ENCODE results near the gene TBC1D14.
"Not testable (repeated sequence)": the region's sequence is repeated elsewhere in the genome, so short reads cannot be mapped to it uniquely, and the experiment has no call there.

The TBC1D14 gene

DNA sequence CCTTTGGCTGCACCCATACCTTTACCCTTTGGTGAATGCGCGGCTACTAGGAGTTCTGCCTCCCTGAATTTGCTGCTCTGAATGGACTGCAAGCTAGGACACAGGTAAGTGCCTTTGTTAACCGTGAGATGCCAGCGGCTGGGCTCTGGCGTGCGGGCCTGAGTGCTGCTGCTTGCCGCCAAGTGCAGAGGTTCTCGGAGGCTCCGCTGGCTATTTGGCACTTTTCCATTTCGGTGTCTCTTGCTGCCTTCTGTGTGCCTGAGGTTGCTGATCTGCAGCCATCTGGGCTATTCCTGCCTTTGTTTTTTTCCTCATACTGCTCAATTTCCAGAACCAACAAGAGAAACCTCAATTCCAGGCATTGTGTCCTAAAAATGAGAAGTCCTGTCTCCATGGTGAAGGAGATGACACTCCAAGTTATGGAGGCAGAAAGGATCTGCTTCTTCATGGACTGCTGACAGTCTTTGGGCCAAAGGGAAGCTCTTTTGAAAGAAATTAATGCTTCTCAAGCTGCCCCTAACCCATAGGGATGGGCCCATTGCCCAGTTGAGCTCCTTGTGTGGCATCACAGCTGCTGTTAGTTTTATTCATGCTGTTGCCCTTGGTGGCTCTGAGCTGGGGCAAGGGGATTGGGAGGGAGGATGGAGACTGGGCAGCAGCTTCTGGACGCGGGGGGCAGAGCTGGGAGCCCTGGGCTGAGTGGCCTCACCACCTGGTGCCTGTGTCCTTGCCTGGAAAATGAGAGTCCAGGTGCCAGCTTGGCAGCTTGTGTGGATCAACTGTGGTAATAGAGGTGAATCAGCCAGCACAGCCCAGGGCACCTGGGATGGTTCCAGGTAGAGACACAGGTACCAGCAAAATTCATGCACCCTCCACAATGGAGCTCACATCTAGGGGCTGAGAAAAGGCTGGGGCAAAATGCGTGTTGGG is 3.8 kb upstream of the TBC1D14 start:
- peak; percentile 37 for DNase-seq
- TF ChIP-seq, protein P1, sequence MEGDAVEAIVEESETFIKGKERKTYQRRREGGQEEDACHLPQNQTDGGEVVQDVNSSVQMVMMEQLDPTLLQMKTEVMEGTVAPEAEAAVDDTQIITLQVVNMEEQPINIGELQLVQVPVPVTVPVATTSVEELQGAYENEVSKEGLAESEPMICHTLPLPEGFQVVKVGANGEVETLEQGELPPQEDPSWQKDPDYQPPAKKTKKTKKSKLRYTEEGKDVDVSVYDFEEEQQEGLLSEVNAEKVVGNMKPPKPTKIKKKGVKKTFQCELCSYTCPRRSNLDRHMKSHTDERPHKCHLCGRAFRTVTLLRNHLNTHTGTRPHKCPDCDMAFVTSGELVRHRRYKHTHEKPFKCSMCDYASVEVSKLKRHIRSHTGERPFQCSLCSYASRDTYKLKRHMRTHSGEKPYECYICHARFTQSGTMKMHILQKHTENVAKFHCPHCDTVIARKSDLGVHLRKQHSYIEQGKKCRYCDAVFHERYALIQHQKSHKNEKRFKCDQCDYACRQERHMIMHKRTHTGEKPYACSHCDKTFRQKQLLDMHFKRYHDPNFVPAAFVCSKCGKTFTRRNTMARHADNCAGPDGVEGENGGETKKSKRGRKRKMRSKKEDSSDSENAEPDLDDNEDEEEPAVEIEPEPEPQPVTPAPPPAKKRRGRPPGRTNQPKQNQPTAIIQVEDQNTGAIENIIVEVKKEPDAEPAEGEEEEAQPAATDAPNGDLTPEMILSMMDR (IDR thresholded peaks at IDR 0.05; ENCODE audit: low read depth, low read length): no peak
- H3K27me3 ChIP-seq: no peaks in the 10 kb centered on the region
- H3K36me3 ChIP-seq: no peaks in the 10 kb centered on the region
- H3K4me3 ChIP-seq (ENCODE audit: low read depth, low read length): no peak overlapping the region
- no peaks in the 10 kb centered on the region for H3K9me3 ChIP-seq
- peaks cover 13% of the 10 kb centered on the region for H3K4me1 ChIP-seq

DNA sequence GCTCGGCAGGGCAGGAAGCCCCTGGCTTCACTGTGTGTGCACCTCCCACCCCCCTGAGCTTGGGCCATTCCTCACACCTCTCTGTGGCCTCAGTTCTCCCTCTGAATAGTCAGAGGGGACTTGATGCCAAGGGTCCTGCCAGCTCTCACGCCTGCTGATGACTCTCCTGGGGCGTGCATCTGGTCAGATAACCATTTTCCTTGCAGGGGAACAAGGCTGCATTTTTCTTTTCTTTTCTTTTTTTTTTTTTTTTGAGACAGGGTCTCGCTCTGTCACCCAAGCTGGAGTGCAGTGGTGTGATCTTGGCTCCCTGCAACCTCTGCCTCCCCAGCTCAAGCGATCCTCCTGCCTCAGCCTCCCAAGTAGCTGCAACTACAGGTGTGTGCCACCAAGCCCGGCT is 3.1 kb upstream of the TBC1D14 start:
- peaks cover 13% of the 10 kb centered on the region for H3K4me1 ChIP-seq
- DNase-seq; H3K27me3 ChIP-seq; H3K9me3 ChIP-seq; H3K4me3 ChIP-seq (ENCODE audit: low read depth, low read length); H3K36me3 ChIP-seq: not testable (repeated sequence)

GRCh38 chr4:6907658-6908191 is 1.9 kb upstream of the TBC1D14 start:
- DNase-seq: peak; percentile 50
- Histone ChIP-seq H3K4me1 (peaks cover 13% of the 10 kb centered on the region), H3K9me3 (no peaks in the 10 kb centered on the region), H3K27me3 (no peaks in the 10 kb centered on the region), H3K4me3 (ENCODE audit: low read depth, low read length) (peak overlapping the region; percentile 85; the same call in 1 of the 2 replicates), H3K36me3 (no peaks in the 10 kb centered on the region)
- TF ChIP-seq, protein P1 (IDR thresholded peaks at IDR 0.05; ENCODE audit: low read depth, low read length): peak; percentile 58

DNA sequence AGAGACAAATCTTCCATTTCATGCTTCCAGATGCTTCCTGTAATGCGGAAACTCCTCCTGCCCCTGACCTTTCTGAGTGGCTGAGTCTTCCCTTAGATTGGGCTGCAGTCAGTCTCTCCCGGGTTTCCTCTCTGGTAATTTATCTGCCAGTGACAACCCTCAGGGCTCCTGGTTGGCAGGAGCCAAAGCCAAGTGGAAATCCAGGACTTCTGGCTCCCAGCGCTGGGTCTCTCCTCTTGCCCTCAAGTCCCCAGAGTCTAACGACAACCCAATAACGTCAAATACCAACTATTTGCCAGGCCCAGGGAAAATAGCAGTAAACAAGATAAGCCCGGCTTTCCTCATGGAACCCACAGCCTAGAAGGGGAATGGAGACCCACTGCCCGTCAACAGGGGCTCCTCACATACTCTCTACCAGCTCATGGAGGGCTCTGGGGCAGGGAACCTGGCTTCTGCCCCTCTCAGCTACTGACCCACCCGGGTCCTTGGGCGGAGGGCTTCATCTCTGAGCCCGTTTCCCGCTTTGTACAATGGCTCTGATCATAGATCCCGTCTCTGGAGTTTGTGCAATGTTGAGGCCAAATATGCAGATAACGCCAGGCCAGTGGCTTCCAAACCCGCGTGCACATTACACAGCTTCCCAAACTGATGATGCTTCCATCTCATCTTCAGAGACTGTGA is 1.1 kb upstream of the TBC1D14 start:
- Histone ChIP-seq H3K4me3 (ENCODE audit: low read depth, low read length) (peak overlapping the region; percentile 85), H3K4me1 (peaks cover 13% of the 10 kb centered on the region)
- DNase-seq: peak; percentile 67

GRCh38 chr4:6909970-6910339 is 329 bp downstream of the TBC1D14 start:
- Histone ChIP-seq H3K4me1 (peaks cover 13% of the 10 kb centered on the region), H3K9me3 (no peaks in the 10 kb centered on the region), H3K4me3 (ENCODE audit: low read depth, low read length) (peak overlapping the region; percentile 85), H3K27me3 (no peaks in the 10 kb centered on the region), H3K36me3 (no peaks in the 10 kb centered on the region)
- TF ChIP-seq, protein P1 (IDR thresholded peaks at IDR 0.05; ENCODE audit: low read depth, low read length): no peak
- DNase-seq: no peak

More for the DNA sequence above, 1.1 kb upstream of the TBC1D14 start:
- Histone ChIP-seq H3K36me3 (no peaks in the 10 kb centered on the region), H3K9me3 (no peaks in the 10 kb centered on the region), H3K27me3 (no peaks in the 10 kb centered on the region)
- TF ChIP-seq, protein P1 (IDR thresholded peaks at IDR 0.05; ENCODE audit: low read depth, low read length): no peak

DNA sequence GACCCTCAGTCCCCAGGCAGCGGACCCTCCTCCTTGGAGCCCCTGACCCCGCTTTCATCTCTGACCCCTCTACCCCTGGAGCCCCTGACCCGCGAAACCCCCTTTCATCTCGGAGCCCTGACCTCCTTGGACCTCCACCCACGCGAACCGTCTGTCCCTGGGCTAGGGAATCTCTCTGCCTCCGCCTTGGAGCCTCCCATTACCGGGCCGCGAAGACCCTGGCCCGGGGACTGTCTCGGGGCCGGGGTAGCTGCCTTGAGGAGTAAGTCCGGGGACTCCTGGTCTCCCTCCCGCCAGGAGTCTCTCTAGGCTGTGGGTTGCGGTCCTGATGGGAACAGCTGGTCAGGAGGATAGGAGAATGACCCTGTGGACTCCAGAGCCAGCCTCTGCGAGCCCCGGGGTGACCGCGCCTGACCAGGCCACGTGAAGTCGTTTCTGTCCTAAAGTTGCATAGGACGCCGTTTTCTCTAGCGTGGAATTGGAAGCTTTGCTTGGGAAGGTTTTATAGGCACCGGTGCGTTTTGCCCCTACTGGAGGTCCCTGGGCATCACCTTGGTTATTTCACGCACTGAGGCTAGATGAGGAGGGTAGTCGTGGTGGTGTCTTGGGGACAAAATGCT is 824 bp downstream of the TBC1D14 start:
- H3K27me3 ChIP-seq: no peaks in the 10 kb centered on the region
- H3K9me3 ChIP-seq: no peaks in the 10 kb centered on the region
- TF ChIP-seq, protein P1 (IDR thresholded peaks at IDR 0.05; ENCODE audit: low read depth, low read length): peak; percentile 22
- H3K36me3 ChIP-seq: no peaks in the 10 kb centered on the region
- H3K4me1 ChIP-seq: peaks cover 13% of the 10 kb centered on the region
- H3K4me3 ChIP-seq (ENCODE audit: low read depth, low read length): peak overlapping the region; percentile 52
- no peak for DNase-seq

Measured in BE2C (cell line).